ENCODE results near the gene DCC. TPM values are rescaled to one million over a fixed set of nuclear protein-coding genes. Genes with fewer than 3 reads are reported as not detected.

Gene DCC
- total and polyA plus RNA-seq, 2 of the 8 experiments (the other 6 are each of a cell fraction or from before 2014, with no cell fraction given), result 0.14 to 1.4 TPM

GRCh38 chr18:53486296-53486695, 1146.3 kb downstream of the DCC start (continued):
- TF ChIP-seq CHD7 (IDR thresholded peaks at IDR 0.05; ENCODE audit: insufficient replicate concordance, low read length) (no peak), POU5F1 (IDR thresholded peaks at IDR 0.05; ENCODE audit: low read depth, low read length) (no peak), CBX5 (IDR thresholded peaks at IDR 0.05; ENCODE audit: low read depth, low read length) (no peak), BACH1 (IDR thresholded peaks at IDR 0.05; ENCODE audit: low read length) (no peak), CTCF (IDR thresholded peaks at IDR 0.05; ENCODE audit: control extremely low read depth in 1 of 3, insufficient read depth in 1 of 3, low read depth in 1 of 3, low read length in 3 of 3) (no peak), PHF8 (conservative IDR thresholded peaks at IDR 0.05; ENCODE audit: low read depth, low read length) (no peak), E2F6 (IDR thresholded peaks at IDR 0.05) (no peak), CHD2 (IDR thresholded peaks at IDR 0.05; ENCODE audit: low read length) (no peak), BCL11A (IDR thresholded peaks at IDR 0.05; ENCODE audit: low read depth in 2 of 2, low read length in 2 of 2) (no peak)

All from H1 (cell line).